Mammary microvascular endothelial cell (primary cell): ENCODE measurements around the gene RAP2A. TPM values are rescaled to one million over a fixed set of nuclear protein-coding genes. Genes with fewer than 3 reads are reported as not detected.

Source experiments
- total RNA-seq: library from RNA; depleted of rRNA; stranded (reverse); fragments of >200 nt; gene quantifications from 2 replicates; pipeline ENCODE4 v1.2.3, GENCODE V29; 2015

RAP2A gene
- total RNA-seq: 44.6 and 44.8 TPM in 2 replicates

GRCh38 chr13:97433727-97434396, at the start of gene RAP2A:
Gene RAP2A, plus strand, starts transcription at chr13:97434169. Its CDS starts 302 bp downstream, at chr13:97434471.

Other genes starting within 250 kb of the RAP2A start
- 85.8 and 89.8 TPM in 2 replicates for gene MBNL2, start 211.8 kb upstream of the RAP2A start, total RNA-seq